PC-9 (cell line): ENCODE results near the gene TKT. TPM values are rescaled to one million over a fixed set of nuclear protein-coding genes. Genes with fewer than 3 reads are reported as not detected.

ENCODE experiments used
- BruUV-seq: library from RNA; stranded (reverse); fragments of 400-500 nt; replicated peaks from 2 replicates; lab custom pipeline; 2021; lab: Mats Ljungman, UMichigan
- CTCF ChIA-PET: fragments of 300-600 bp; sonication (Branson Sonifier 250); formaldehyde crosslinking; loops from one replicate; lab custom pipeline; 2022; ENCODE audit warnings: antibody characterized with exemption; lab: Charles Lee
- POLR2A ChIA-PET: fragments of 300-600 bp; sonication (Branson Sonifier 250); formaldehyde crosslinking; loops from one replicate; lab custom pipeline; 2022; ENCODE audit warnings: antibody characterized with exemption; ENCODE audit not compliant: unreplicated experiment; lab: Charles Lee
- DNase-seq, 2 experiments: peaks; one replicate each; pipeline versions ENCODE4 v3.0.0 to v3.0.0-alpha.2; 2015 to 2022; ENCODE audit warnings: mixed read lengths in 1 of 2
- H2AFZ ChIP-seq: fragments of 200-600 bp; sonication (generic); 2 replicates; pipeline ENCODE4 v1.8.1; 2017; ENCODE audit warnings: antibody characterized with exemption
- H3F3A ChIP-seq: fragments of 200-600 bp; sonication (generic); 2 replicates; pipeline ENCODE4 v1.8.1; 2017; ENCODE audit warnings: antibody characterized with exemption, mild to moderate bottlenecking, low read depth; ENCODE audit not compliant: insufficient read depth
- H3K27ac ChIP-seq: fragments of 200-600 bp; sonication (generic); 2 replicates; pipeline ENCODE4 v1.6.1; 2016; ENCODE audit warnings: mixed run types
- H3K27me3 ChIP-seq: fragments of 200-600 bp; sonication (generic); 2 replicates; pipeline ENCODE4 v1.6.1; 2016; ENCODE audit warnings: low read depth, mixed run types; ENCODE audit not compliant: insufficient read depth
- H3K36me3 ChIP-seq: fragments of 200-600 bp; sonication (generic); 2 replicates; pipeline ENCODE4 v1.6.1; 2016; ENCODE audit warnings: low read depth, mixed run types
- H3K4me1 ChIP-seq: fragments of 200-600 bp; sonication (generic); replicated peaks from 2 replicates; pipeline ENCODE4 v1.6.1; 2016; ENCODE audit warnings: mixed run types; ENCODE audit not compliant: insufficient read depth
- H3K4me2 ChIP-seq: fragments of 200-600 bp; sonication (generic); 2 replicates; pipeline ENCODE4 v1.6.1; 2017; ENCODE audit warnings: mixed run types
- H3K4me3 ChIP-seq: fragments of 200-600 bp; sonication (generic); 2 replicates; pipeline ENCODE4 v1.6.1; 2016; ENCODE audit warnings: mixed run types
- H3K79me2 ChIP-seq: fragments of 200-600 bp; sonication (generic); 2 replicates; pipeline ENCODE4 v1.6.1; 2017; ENCODE audit warnings: low read depth, mixed run types
- H3K9me2 ChIP-seq: fragments of 200-600 bp; sonication (generic); 2 replicates; pipeline ENCODE4 v1.8.1; 2017; ENCODE audit warnings: mild to moderate bottlenecking; ENCODE audit not compliant: insufficient read depth
- H3K9me3 ChIP-seq: fragments of 200-600 bp; sonication (generic); 2 replicates; pipeline ENCODE4 v1.8.1; 2016; ENCODE audit warnings: low read depth; ENCODE audit not compliant: insufficient read depth
- H4K20me1 ChIP-seq: fragments of 200-600 bp; sonication (generic); 2 replicates; pipeline ENCODE4 v1.8.1; 2017; ENCODE audit not compliant: insufficient read depth
- CTCF ChIP-seq: fragments of 200-600 bp; sonication (generic); conservative IDR thresholded peaks from 2 replicates; pipeline ENCODE4 v1.6.1; 2017; ENCODE audit warnings: mixed run types, antibody characterized with exemption, mild to moderate bottlenecking, moderate library complexity
- EZH2 ChIP-seq: fragments of 200-600 bp; sonication (generic); IDR thresholded peaks from 2 replicates; pipeline ENCODE4 v1.8.0; 2017; ENCODE audit warnings: antibody characterized with exemption, low read depth
- intact Hi-C: fragments of 100-400 bp; cut with micrococcal nuclease; formaldehyde crosslinking; loops from one replicate; pipeline ENCODE4 v1.10.0; 2022; ENCODE audit not compliant: unreplicated experiment
- total RNA-seq: library from RNA; stranded (reverse); gene quantifications from 2 replicates; pipeline ENCODE4 v1.2.3, GENCODE V29; 2021

TKT gene
- total RNA-seq, 1 experiment from 2014 or later = 2,016 TPM

- H3K9me3 ChIP-seq = no peaks in the 10 kb centered on the region
- TF ChIP-seq EZH2 = no peak
- no peak for TF ChIP-seq CTCF
- H3K79me2 ChIP-seq = no peaks in the 10 kb centered on the region
- no peaks in the 10 kb centered on the region for H3K4me1 ChIP-seq
- no peak overlapping the region for H3K27ac ChIP-seq
- H3K36me3 ChIP-seq = no peaks in the 10 kb centered on the region; the same call in 1 of the 2 replicates
- POLR2A ChIA-PET = interaction anchor here (0.7 kb wide), 1 partner anchor 25 kb away, joined by 11 read pairs; no protein-coding TSS in a partner anchor
- H3K9me2 ChIP-seq = no peaks in the 10 kb centered on the region
- no peak overlapping the region for H3K4me2 ChIP-seq
- intact Hi-C loops = no loop called here
- CTCF ChIA-PET = no interaction called here
- no TSS peak for BruUV-seq
- no peaks in the 10 kb centered on the region for H3K27me3 ChIP-seq
- no peak overlapping the region for H2AFZ ChIP-seq
- no peak for DNase-seq
- H3K4me3 ChIP-seq = no peak overlapping the region
- H4K20me1 ChIP-seq = no peaks in the 10 kb centered on the region
- no peaks in the 10 kb centered on the region for H3F3A ChIP-seq
These were observed 39.6 kb upstream of the TKT start for GRCh38 chr3:53295410-53295809.

- TF ChIP-seq CTCF (no peak), EZH2 (no peak)
- BruUV-seq = no TSS peak
- H4K20me1 ChIP-seq = no peaks in the 10 kb centered on the region
- H3K27me3 ChIP-seq = no peaks in the 10 kb centered on the region
- ChIA-PET CTCF (no interaction called here), POLR2A (no interaction called here)
- H2AFZ ChIP-seq = no peak overlapping the region
- no peak overlapping the region for H3K27ac ChIP-seq
- no peaks in the 10 kb centered on the region for H3K9me3 ChIP-seq
- no peaks in the 10 kb centered on the region for H3F3A ChIP-seq
- no peaks in the 10 kb centered on the region; the same call in 1 of the 2 replicates for H3K36me3 ChIP-seq
- no peak for DNase-seq
- H3K79me2 ChIP-seq = no peaks in the 10 kb centered on the region
- H3K9me2 ChIP-seq = no peaks in the 10 kb centered on the region
- H3K4me3 ChIP-seq = no peak overlapping the region
- no peaks in the 10 kb centered on the region for H3K4me1 ChIP-seq
- H3K4me2 ChIP-seq = no peak overlapping the region
- intact Hi-C loops = no loop called here
These were observed 38.0 kb upstream of the TKT start for GRCh38 chr3:53293867-53294266.

- Histone ChIP-seq H2AFZ (no peak overlapping the region), H3K4me1 (no peaks in the 10 kb centered on the region), H3K9me3 (no peaks in the 10 kb centered on the region), H3K27me3 (no peaks in the 10 kb centered on the region), H3K4me3 (no peak overlapping the region), H3K4me2 (no peak overlapping the region), H3K36me3 (peaks cover 11% of the 10 kb centered on the region), H3K9me2 (no peaks in the 10 kb centered on the region), H3K79me2 (no peaks in the 10 kb centered on the region), H4K20me1 (no peaks in the 10 kb centered on the region), H3F3A (peaks cover 5% of the 10 kb centered on the region; the same call in 1 of the 2 replicates), H3K27ac (no peak overlapping the region)
- intact Hi-C loops = no loop called here
- no peak for DNase-seq
- CTCF ChIA-PET = no interaction called here
- no TSS peak for BruUV-seq
- TF ChIP-seq CTCF (no peak), EZH2 (no peak)
- POLR2A ChIA-PET = no interaction called here
These were observed 32.4 kb upstream of the TKT start for GRCh38 chr3:53288214-53288613.
